HL-60 (cell line): ENCODE data around the gene PIK3R1.

ENCODE experiments used
- DNase-seq, 2 experiments: peaks; one replicate each; pipeline ENCODE4 v3.0.0-alpha.2; 2010 to 2020; ENCODE audit warnings: low read depth in 1 of 2, low spot score in 1 of 2
- H3K27ac ChIP-seq: fragments of 250-450 bp; sonication (Bioruptor Pico); replicated peaks from 2 replicates; pipeline ENCODE4 v1.5.1; 2020; ENCODE audit warnings: mild to moderate bottlenecking, moderate library complexity
- H3K27me3 ChIP-seq: fragments of 250-450 bp; sonication (Bioruptor Pico); 2 replicates; pipeline ENCODE4 v1.5.1; 2021; ENCODE audit warnings: mild to moderate bottlenecking, moderate library complexity; ENCODE audit not compliant: insufficient read depth, poor library complexity, severe bottlenecking
- H3K4me3 ChIP-seq: replicated peaks from 2 replicates; pipeline ENCODE4 v1.5.1; 2011; ENCODE audit warnings: mild to moderate bottlenecking, control low read depth, low read length; ENCODE audit not compliant: insufficient read depth
- CTCF ChIP-seq: IDR thresholded peaks from one replicate; pipeline ENCODE4 v1.5.1; 2011; ENCODE audit warnings: low read length, control low read depth, inconsistent platforms; ENCODE audit not compliant: insufficient read depth
- GABPA ChIP-seq: IDR thresholded peaks from 2 replicates; pipeline ENCODE4 v1.6.1; 2012; ENCODE audit warnings: low read depth
- POLR2AphosphoS5 ChIP-seq: IDR thresholded peaks from 2 replicates; pipeline ENCODE4 v1.6.1; 2012; ENCODE audit warnings: low read depth
- REST ChIP-seq: IDR thresholded peaks from 2 replicates; pipeline ENCODE4 v1.6.1; 2012; ENCODE audit warnings: low read depth; ENCODE audit not compliant: insufficient replicate concordance
- SPI1 ChIP-seq: IDR thresholded peaks from 2 replicates; pipeline ENCODE4 v1.6.1; 2012; ENCODE audit warnings: low read depth, mild to moderate bottlenecking, borderline replicate concordance

PIK3R1 gene

DNA sequence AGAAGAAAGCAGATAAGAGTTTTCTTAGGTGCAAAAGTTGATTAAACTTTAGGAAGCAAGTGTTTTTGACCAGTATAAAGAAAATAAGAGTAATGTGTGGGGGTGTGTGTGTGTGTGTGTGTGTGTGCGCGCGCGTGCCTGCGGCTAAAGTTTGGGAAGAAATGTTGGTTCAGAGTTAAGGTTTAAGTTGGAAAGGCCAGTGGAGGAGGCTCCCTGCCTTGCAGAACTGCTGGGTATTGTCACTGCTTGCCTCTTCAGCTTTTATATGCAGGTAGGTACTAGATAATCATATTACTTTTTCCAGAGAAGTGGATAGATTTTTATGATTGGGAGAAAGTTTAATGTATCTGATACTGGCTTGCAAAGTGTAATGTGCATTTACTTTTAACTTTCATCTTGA lies 2.0 kb downstream of the PIK3R1 start:
- no peak for DNase-seq
- Histone ChIP-seq H3K27ac (peak overlapping the region; percentile 96), H3K27me3 (no peaks in the 10 kb centered on the region), H3K4me3 (peak overlapping the region; percentile 69)
- no peak for TF ChIP-seq POLR2AphosphoS5
- TF ChIP-seq REST, result no peak
- TF ChIP-seq CTCF, result no peak
- TF ChIP-seq GABPA, result no peak
- TF ChIP-seq SPI1, result no peak

- TF ChIP-seq SPI1, result no peak
- no peak for TF ChIP-seq POLR2AphosphoS5
- no peak for TF ChIP-seq GABPA
- TF ChIP-seq REST, result no peak
- TF ChIP-seq CTCF, result no peak
- Histone ChIP-seq H3K27ac (no peak overlapping the region), H3K27me3 (no peaks in the 10 kb centered on the region), H3K4me3 (no peak overlapping the region)
- DNase-seq, result no peak
These were observed 3.7 kb downstream of the PIK3R1 start for GRCh38 chr5:68219161-68219816.

DNA sequence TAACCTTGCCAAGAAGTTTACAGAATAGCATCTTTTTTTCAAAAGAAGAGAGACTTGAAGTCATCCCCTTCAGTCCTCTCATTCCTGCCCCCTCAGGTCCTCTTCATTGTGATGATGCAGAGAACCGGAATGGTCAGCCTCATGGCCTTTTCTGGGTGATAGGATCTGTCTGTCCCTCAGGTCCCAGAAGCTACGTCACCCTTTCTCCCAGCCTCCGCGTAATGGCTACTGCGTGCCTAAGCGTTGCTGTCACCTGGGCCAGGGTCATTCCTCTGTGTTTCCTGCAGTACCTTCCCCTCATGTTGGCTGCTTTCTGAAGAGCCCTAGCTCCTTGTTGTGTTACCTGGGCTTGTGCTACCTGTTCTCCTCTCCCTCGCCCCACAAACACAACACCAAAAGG lies 4.7 kb downstream of the PIK3R1 start:
- H3K27me3 ChIP-seq, result no peaks in the 10 kb centered on the region
- no peak overlapping the region for H3K27ac ChIP-seq
- TF ChIP-seq REST (no peak), CTCF (no peak), POLR2AphosphoS5 (no peak), SPI1 (no peak), GABPA (no peak)
- no peak for DNase-seq
- H3K4me3 ChIP-seq, result no peak overlapping the region
